ENCODE measurements around the gene TMEM139. TPM values are rescaled to one million over a fixed set of nuclear protein-coding genes. Genes with fewer than 3 reads are reported as not detected.

Gene TMEM139
- total RNA-seq, 2 donors from 2014 or later, result 13.2 to 23.9 TPM

DNA sequence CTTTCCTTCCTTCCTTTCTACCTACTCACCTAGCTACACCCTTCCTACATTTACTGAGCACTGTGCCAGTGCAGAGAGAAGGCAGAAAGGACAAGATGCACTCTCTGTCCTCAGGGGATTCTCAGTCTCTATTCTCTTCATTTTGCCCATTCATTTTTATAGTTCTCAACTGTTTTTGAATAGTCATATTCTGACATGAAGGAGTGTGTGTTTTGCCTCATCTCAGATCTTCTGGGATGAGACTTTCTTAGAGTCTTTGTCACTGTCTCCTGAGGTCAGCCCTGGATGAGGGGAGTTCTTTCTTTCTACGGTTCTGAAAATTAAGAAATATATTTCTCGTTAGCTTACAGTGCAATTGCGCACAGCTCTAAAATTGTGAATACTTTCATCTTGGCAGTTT is 52.5 kb downstream of the TMEM139 start:
- TF ChIP-seq, protein P1, sequence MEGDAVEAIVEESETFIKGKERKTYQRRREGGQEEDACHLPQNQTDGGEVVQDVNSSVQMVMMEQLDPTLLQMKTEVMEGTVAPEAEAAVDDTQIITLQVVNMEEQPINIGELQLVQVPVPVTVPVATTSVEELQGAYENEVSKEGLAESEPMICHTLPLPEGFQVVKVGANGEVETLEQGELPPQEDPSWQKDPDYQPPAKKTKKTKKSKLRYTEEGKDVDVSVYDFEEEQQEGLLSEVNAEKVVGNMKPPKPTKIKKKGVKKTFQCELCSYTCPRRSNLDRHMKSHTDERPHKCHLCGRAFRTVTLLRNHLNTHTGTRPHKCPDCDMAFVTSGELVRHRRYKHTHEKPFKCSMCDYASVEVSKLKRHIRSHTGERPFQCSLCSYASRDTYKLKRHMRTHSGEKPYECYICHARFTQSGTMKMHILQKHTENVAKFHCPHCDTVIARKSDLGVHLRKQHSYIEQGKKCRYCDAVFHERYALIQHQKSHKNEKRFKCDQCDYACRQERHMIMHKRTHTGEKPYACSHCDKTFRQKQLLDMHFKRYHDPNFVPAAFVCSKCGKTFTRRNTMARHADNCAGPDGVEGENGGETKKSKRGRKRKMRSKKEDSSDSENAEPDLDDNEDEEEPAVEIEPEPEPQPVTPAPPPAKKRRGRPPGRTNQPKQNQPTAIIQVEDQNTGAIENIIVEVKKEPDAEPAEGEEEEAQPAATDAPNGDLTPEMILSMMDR (IDR thresholded peaks at IDR 0.05), result no peak
- TF ChIP-seq POLR2A (IDR thresholded peaks at IDR 0.05), result no peak
- WGBS, 2 donors, result 81 to 85% methylated on average over 3 of the region's 3 CpGs
- Histone ChIP-seq H3K27me3 (no peaks in the 10 kb centered on the region), H3K4me1 (no peaks in the 10 kb centered on the region), H3K36me3 (replicated peaks in 1 of 2; ENCODE audit: insufficient read depth in 1 of 2, low read depth in 2 of 2) (no peaks in the 10 kb centered on the region), H3K9me3 (no peaks in the 10 kb centered on the region), H3K4me3 (no peak overlapping the region), H3K27ac (no peak overlapping the region)
- intact Hi-C loops (cut with DNase I), result no loop called here
- ATAC-seq, result no peak
- no peak for DNase-seq

Small RNA genes lying within 50 kb of the gene (small RNA-seq; reads per million reads assigned to genes)
- gene RN7SL481P, result not detected
- gene RN7SL535P, result not detected

Other genes with a start within 250 kb of the TMEM139 start
- gene OR6V1, start 232.6 kb upstream of the TMEM139 start, total RNA-seq, result not detected
- not detected for gene PIP, start 152.9 kb upstream of the TMEM139 start, total RNA-seq
- not detected for gene TAS2R39, start 101.5 kb upstream of the TMEM139 start, total RNA-seq
- gene TAS2R40, start 62.9 kb upstream of the TMEM139 start, total RNA-seq, result not detected
- gene GSTK1, start 21.5 kb upstream of the TMEM139 start, total RNA-seq, result 100 to 1,000 TPM in 1 of 2 donors, 10 to 100 TPM in 1; 75.8 to 109 TPM
- gene CASP2, start 3.4 kb downstream of the TMEM139 start, total RNA-seq, result 1 to 10 TPM; 4.6 to 9.3 TPM
- not detected for gene CLCN1, start 31.2 kb downstream of the TMEM139 start, total RNA-seq
- under 1 TPM in 1 of 2 donors, not detected in 1; 0.26 TPM for gene FAM131B, start 77.8 kb downstream of the TMEM139 start, total RNA-seq
- gene ZYX, start 96.4 kb downstream of the TMEM139 start, total RNA-seq, result 10 to 100 TPM; 40.2 to 60.6 TPM
- gene EPHA1, start 123.9 kb downstream of the TMEM139 start, total RNA-seq, result 10 to 100 TPM in 1 of 2 donors, 1 to 10 TPM in 1; 9.9 to 14.3 TPM
- gene TAS2R60, start 158.5 kb downstream of the TMEM139 start, total RNA-seq, result not detected
- not detected for gene TAS2R41, start 192.9 kb downstream of the TMEM139 start, total RNA-seq